Hepatocyte (in vitro differentiated cells): ENCODE data around the gene TKTL2. TPM values are rescaled to one million over a fixed set of nuclear protein-coding genes. Genes with fewer than 3 reads are reported as not detected.
A peak's percentile ranks its signal among the peaks of the same experiment; 100 is the strongest.

Source experiments
- DNase-seq: peaks from one replicate; pipeline ENCODE4 v3.0.0-alpha.2; 2016; ENCODE audit warnings: low spot score
- H2AFZ ChIP-seq: fragments of 200-600 bp; sonication (generic); 2 replicates; pipeline ENCODE4 v1.6.0; 2016; ENCODE audit warnings: antibody characterized with exemption, mild to moderate bottlenecking
- H3K27ac ChIP-seq: fragments of 200-600 bp; sonication (generic); 2 replicates; pipeline ENCODE4 v1.5.1; 2016; ENCODE audit warnings: mild to moderate bottlenecking
- H3K27me3 ChIP-seq: fragments of 200-600 bp; sonication (generic); 2 replicates; pipeline ENCODE4 v1.6.1; 2016
- H3K36me3 ChIP-seq: fragments of 200-600 bp; sonication (generic); replicated peaks from 2 replicates; pipeline ENCODE4 v1.5.1; 2016; ENCODE audit warnings: low read depth; ENCODE audit not compliant: insufficient read depth
- H3K4me1 ChIP-seq: fragments of 200-600 bp; sonication (generic); 2 replicates; pipeline ENCODE4 v1.5.1; 2016; ENCODE audit warnings: mild to moderate bottlenecking, moderate library complexity; ENCODE audit not compliant: insufficient read depth
- H3K4me2 ChIP-seq: fragments of 200-600 bp; sonication (generic); 2 replicates; pipeline ENCODE4 v1.6.0; 2016
- H3K4me3 ChIP-seq: fragments of 200-600 bp; sonication (generic); 2 replicates; pipeline ENCODE4 v1.5.1; 2016; ENCODE audit warnings: mild to moderate bottlenecking
- H3K79me2 ChIP-seq: fragments of 200-600 bp; sonication (generic); 2 replicates; pipeline ENCODE4 v1.6.0; 2017; ENCODE audit warnings: mild to moderate bottlenecking
- H3K9me2 ChIP-seq: fragments of 200-600 bp; sonication (generic); replicated peaks from 2 replicates; pipeline ENCODE4 v1.6.0; 2017; ENCODE audit warnings: mild to moderate bottlenecking; ENCODE audit not compliant: insufficient read depth
- H3K9me3 ChIP-seq: fragments of 200-600 bp; sonication (generic); 2 replicates; pipeline ENCODE4 v1.5.1; 2016; ENCODE audit warnings: low read depth, mild to moderate bottlenecking
- H4K20me1 ChIP-seq: fragments of 200-600 bp; sonication (generic); 2 replicates; pipeline ENCODE4 v1.6.0; 2016; ENCODE audit warnings: mild to moderate bottlenecking; ENCODE audit not compliant: insufficient read depth, poor library complexity, severe bottlenecking
- EZH2 ChIP-seq: fragments of 200-600 bp; sonication (generic); IDR thresholded peaks from 2 replicates; pipeline ENCODE4 v1.6.1; 2016; ENCODE audit warnings: antibody characterized with exemption, mild to moderate bottlenecking, borderline replicate concordance
- EZH2phosphoT487 ChIP-seq: fragments of 200-600 bp; sonication (generic); IDR thresholded peaks from one replicate; pipeline ENCODE4 v1.6.1; 2018; ENCODE audit warnings: antibody characterized with exemption, mild to moderate bottlenecking, low read depth, moderate library complexity; ENCODE audit not compliant: unreplicated experiment, severe bottlenecking
- WGBS: methylation state at CpG from one replicate; pipeline ENCODE4 v1.1.6; 2016; ENCODE audit warnings: low lambda C conversion rate; ENCODE audit errors: missing lambda C conversion rate; 5-methylcytosine and 5-hydroxymethylcytosine counted together
- polyA plus RNA-seq: library from polyadenylated mRNA; unstranded; fragments of >200 nt; fragmentation: Nextera tagmentation; extraction: Ambion mirVana; gene quantifications from 2 replicates; pipeline ENCODE4 v1.2.1, GENCODE V29; 2016
- total RNA-seq: library from RNA; depleted of rRNA; stranded (reverse); fragments of >200 nt; gene quantifications from 2 replicates; pipeline ENCODE4 v1.2.3, GENCODE V29; 2014
- TF ChIP-seq, protein P1 (sequence below): fragments of 200-600 bp; sonication (generic); IDR thresholded peaks from 2 replicates; pipeline ENCODE4 v1.5.1; 2016; ENCODE audit warnings: antibody characterized with exemption, mild to moderate bottlenecking; ENCODE audit not compliant: poor library complexity

Gene TKTL2
- total and polyA plus RNA-seq, 2 experiments from 2014 or later: not detected

DNA sequence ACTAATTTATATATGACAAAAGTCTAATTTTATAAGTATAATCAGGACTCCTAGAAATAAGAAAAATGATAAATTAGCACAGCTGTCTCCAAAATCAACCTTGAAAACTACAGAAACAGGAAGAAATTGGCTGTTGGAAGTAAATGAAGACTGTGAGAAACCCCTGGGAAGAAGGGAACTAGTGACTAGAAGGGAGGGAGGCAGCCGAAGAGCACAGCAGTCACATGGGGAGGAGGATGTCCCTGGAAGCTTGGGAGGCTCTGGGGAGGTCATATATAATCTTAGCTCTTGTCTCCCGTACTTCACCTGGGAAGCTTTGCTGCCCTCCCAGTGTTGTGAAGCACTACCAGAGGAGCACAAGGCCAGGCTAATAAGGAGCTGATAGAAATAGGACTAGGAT is 12.0 kb upstream of the TKTL2 start:
- Histone ChIP-seq H3K4me3 (no peak overlapping the region), H4K20me1 (no peaks in the 10 kb centered on the region), H3K36me3 (no peaks in the 10 kb centered on the region), H3K4me1 (no peaks in the 10 kb centered on the region), H3K27ac (no peak overlapping the region), H3K79me2 (no peaks in the 10 kb centered on the region), H3K4me2 (no peak overlapping the region), H3K27me3 (no peaks in the 10 kb centered on the region), H3K9me3 (no peaks in the 10 kb centered on the region), H3K9me2 (no peaks in the 10 kb centered on the region), H2AFZ (no peak overlapping the region)
- TF ChIP-seq, protein P1, sequence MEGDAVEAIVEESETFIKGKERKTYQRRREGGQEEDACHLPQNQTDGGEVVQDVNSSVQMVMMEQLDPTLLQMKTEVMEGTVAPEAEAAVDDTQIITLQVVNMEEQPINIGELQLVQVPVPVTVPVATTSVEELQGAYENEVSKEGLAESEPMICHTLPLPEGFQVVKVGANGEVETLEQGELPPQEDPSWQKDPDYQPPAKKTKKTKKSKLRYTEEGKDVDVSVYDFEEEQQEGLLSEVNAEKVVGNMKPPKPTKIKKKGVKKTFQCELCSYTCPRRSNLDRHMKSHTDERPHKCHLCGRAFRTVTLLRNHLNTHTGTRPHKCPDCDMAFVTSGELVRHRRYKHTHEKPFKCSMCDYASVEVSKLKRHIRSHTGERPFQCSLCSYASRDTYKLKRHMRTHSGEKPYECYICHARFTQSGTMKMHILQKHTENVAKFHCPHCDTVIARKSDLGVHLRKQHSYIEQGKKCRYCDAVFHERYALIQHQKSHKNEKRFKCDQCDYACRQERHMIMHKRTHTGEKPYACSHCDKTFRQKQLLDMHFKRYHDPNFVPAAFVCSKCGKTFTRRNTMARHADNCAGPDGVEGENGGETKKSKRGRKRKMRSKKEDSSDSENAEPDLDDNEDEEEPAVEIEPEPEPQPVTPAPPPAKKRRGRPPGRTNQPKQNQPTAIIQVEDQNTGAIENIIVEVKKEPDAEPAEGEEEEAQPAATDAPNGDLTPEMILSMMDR: no peak
- TF ChIP-seq EZH2phosphoT487 (no peak), EZH2 (no peak)
- DNase-seq: no peak
- WGBS: 49% methylated on average over 2 of the region's 2 CpGs

DNA sequence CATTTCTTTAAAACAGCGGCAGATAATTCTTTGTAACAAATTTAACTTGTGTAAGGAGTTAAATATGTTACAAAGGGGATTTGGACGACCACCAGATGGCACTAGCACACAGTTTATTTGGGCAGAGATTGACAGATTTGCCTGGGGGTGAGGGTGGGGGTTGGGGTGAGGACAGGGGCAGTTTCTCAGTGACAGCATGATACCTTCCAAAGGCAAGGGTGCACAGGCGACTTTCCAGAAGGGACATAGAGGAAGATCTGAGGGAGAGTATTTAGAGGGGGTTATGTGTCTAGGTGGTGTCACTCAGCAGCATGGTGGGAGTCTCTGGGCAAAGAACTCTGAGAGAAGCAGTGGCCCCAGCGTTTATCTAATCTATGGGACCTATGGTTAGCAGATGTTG is 11.4 kb upstream of the TKTL2 start:
- H3K4me3 ChIP-seq: no peak overlapping the region
- H2AFZ ChIP-seq: no peak overlapping the region

DNA sequence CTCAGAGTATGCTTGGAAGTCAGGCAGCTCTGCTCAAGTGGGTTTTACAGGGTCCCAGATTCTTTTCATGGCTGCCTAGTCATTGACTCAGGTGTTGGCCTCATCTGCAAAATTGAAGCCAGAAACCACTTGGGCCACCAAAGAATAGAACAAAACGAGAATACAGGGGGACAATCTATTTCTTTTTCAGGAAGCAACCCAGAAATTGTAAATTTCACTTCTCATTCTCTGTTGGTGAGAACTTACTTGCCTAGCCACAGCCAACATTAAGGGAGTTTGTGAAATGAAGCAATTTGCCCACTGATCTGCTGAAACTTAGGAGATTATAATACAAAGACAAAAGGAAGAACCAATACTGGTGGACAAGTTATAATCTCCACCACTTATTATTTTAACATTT is 8.6 kb upstream of the TKTL2 start:
- 56% methylated on average over 1 of the region's 1 CpG for WGBS

More for the DNA sequence above, 11.4 kb upstream of the TKTL2 start:
- Histone ChIP-seq H3K4me1 (no peaks in the 10 kb centered on the region), H3K9me3 (no peaks in the 10 kb centered on the region), H3K79me2 (no peaks in the 10 kb centered on the region), H3K27me3 (no peaks in the 10 kb centered on the region), H3K27ac (no peak overlapping the region), H3K9me2 (no peaks in the 10 kb centered on the region), H3K4me2 (no peak overlapping the region), H4K20me1 (no peaks in the 10 kb centered on the region), H3K36me3 (no peaks in the 10 kb centered on the region)
- peak; percentile 71 for DNase-seq
- TF ChIP-seq EZH2 (no peak), EZH2phosphoT487 (no peak)
- TF ChIP-seq, protein P1: peak; percentile 84
- 29% methylated on average over 4 of the region's 4 CpGs for WGBS

More for the DNA sequence above, 8.6 kb upstream of the TKTL2 start:
- Histone ChIP-seq H3K27me3 (no peaks in the 10 kb centered on the region), H3K9me2 (no peaks in the 10 kb centered on the region), H3K36me3 (no peaks in the 10 kb centered on the region), H3K4me2 (no peak overlapping the region), H2AFZ (no peak overlapping the region), H3K9me3 (no peaks in the 10 kb centered on the region), H3K27ac (no peak overlapping the region), H3K4me1 (no peaks in the 10 kb centered on the region), H3K79me2 (no peaks in the 10 kb centered on the region), H3K4me3 (no peak overlapping the region), H4K20me1 (no peaks in the 10 kb centered on the region)
- DNase-seq: no peak
- TF ChIP-seq, protein P1: no peak
- no peak for TF ChIP-seq EZH2
- TF ChIP-seq EZH2phosphoT487: no peak
